NCI-H1436 (cell line): ENCODE results near the gene EID1.
"Not testable (repeated sequence)": the region's sequence is repeated elsewhere in the genome, so short reads cannot be mapped to it uniquely, and the experiment has no call there.

Experiments
- DNase-seq: peaks from one replicate; lab custom pipeline; 2025; lab: John Stamatoyannopoulos, UW

The EID1 gene

DNA sequence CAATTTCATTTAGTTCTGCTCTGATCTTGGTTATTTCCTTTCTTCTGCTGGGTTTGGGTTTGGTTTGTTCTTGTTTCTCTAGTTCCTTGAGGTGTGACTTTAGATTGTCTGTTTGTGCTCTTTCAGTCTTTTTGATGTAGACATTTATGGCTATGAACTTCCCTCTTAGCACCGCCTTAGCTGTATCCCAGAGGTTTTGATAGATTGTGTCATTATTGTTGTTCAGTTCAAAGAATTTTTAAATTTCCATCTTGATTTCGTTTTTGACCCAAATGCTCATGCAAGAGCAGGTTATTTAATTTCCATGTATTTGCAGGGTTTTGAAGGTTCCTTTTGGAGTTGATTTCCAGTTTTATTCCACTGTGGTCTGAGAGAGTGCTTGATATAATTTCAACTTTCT lies 32.6 kb downstream of the EID1 start:
- DNase-seq = not testable (repeated sequence)

DNA sequence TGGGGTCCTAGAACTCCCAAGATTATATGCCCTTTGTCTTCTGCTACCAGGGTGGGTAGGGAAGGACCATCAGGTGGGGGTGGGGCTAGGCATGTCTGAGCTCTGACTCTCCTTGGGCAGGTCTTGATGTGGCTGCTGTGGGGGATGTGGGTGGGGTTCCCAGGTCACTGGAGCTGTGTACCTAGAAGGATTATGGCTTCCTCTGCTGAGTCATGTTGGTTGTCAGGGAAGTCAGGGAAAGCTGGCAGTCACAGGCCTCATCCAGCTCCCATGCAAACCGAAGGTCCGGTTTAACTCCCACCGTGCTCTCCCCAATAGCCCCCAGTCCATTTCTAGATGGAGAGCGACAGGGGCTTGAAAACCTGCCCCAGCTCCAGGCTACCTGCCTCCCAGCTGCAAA lies 35.2 kb downstream of the EID1 start:
- DNase-seq = no peak

- no peak for DNase-seq
Measured at GRCh38 chr15:48914717-48915116, 36.8 kb downstream of the EID1 start.

DNA sequence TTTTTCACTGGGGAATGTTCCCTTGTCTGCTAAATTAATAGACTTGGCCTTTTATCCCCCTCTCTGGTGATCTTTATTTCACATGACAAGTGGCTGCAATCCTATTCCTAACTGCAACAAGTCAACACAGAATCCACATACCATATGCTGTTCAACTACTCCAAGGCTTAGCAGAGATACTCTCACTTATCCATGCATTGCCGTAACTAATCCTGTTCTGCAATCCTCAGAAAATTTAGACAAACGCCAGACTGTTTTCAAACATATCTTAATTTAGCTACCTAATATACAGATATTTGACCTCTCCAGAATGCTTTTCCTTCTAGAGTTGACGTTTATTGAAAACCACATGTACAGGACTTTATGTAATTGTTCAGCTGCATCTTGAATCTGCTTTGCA lies 37.9 kb downstream of the EID1 start:
- DNase-seq = no peak

DNA sequence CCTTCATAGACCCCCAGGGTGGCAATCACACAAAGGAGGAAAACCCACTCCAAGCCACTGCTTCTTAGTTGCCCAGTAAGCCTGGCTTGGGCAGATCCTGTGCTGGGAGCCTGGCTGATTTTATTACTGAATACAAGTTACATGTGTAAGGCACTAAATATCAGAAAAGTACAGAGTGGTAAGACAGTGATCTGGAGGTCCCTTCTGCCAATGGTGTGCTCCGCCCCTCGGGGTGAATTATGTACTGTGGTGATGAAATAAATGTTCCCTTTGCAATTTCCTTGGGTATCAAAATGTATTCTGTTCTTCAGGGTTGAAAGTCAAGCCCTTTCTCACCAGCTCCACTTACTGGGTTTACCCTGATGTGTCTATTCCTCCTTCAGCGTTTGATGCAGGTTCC lies 38.8 kb downstream of the EID1 start:
- no peak for DNase-seq

- DNase-seq = no peak
Measured at GRCh38 chr15:48922046-48922445, 44.1 kb downstream of the EID1 start.

GRCh38 chr15:48924528-48925393 lies 46.8 kb downstream of the EID1 start:
- no peak for DNase-seq

DNA sequence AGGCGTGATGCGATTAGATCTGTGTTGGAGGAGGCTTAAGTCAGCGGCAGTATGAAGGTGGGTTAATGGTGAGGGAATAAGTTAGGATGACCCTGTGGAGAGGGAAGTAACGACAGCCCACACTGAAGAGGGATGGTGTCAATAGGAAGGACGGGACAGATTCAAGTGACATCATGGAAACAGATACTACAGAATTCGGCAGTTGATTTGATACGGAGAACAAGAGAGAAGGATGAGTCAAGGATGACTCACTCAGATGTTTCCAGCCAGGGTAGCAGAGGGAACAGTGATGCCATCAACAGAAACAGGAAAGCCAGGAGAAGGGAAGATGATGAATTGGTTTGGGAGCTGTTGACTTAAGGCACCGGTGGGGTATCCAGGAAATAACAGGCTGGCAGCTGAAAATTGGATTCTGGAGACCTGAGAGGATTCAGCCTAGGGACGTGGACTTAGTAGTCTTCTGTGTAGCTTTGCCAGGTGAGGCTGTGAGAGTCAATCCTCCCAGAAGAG lies 47.8 kb downstream of the EID1 start:
- DNase-seq = no peak

DNA sequence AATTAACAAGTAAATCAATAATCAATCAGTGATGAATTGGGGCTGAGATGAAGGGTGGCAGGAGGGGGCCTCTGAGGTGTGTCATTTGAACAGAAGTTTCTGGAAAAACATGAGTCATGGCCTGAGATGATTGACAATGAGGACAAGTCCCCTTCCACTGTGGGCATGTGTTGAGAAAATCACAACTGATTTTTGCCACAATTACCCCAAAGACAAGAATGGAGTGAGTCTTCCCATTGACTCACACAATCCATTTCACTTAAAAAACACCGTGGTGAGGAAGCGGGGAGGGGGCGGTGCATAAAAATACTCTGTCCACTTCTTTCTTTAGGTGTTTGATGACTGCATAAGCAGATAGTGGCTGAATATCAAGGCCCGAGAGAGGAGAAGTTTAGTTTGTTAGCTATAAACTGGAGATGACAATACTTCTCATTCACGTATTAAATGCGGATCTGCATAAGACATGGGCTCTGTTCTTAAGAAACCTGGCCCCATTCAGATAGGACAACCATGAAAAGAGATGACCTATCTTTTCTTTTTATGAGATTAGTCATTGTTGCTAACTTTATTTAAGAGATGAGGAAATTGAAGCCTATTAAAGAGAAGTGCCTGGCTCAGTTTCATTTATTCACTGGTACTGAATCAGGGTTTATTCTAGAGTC lies 51.1 kb downstream of the EID1 start:
- DNase-seq = no peak

- DNase-seq = no peak
Measured at GRCh38 chr15:48929661-48930060, 51.7 kb downstream of the EID1 start.
